ENCODE results near the gene TNPO2.
A peak's percentile ranks its signal among the peaks of the same experiment; 100 is the strongest.

Gene TNPO2

DNA sequence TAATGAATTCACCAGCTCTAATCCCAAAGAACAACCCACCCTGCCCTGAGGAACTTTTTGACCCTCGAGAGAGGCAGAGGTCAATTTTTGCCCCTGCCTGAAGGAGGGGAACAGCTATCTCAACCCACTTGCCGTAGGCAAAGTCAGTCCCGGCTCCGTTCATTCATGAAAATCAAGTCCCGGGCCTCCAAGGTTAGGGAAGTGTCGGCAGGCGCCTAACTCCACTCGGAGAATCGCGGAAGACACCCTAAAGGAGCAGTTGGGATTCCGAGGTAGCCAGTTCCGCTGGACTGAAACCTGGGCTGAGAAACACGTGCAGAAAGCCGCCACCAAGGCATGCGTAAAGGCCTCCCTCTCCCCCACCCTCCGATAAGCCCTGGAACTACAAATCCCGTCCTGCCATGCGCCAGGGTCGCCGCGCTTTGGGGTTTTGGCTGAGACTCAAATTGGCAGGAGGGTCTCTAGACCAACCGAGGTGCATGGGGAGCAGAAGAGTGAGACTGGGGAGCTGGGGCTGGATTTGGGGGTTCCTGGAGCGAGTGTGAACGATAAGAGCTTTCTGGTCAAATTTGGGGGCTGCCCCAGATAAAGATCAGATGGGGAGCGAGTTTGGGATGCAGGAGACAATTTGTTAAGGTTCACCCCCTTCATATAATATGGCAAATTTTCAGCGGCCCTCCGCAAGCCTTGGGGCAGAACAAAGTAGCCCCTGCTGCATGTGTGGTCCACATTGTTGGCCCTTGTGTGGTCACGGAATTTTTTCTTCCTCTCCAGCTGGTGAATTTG is at the start of gene TNPO2:
TSS of gene TNPO2 (minus strand) at position 292 of the 786 bp plus-strand sequence. CDS start 2,955 bp downstream, outside the sequence.
- Histone ChIP-seq H2AFZ (ENCODE audit: low read depth, low read length) (peak within 1 kb of the TSS; percentile 91), H3K79me2 (ENCODE audit: low read length) (peaks cover 57% of the 10 kb centered on the region)
- TF ChIP-seq, protein P1, sequence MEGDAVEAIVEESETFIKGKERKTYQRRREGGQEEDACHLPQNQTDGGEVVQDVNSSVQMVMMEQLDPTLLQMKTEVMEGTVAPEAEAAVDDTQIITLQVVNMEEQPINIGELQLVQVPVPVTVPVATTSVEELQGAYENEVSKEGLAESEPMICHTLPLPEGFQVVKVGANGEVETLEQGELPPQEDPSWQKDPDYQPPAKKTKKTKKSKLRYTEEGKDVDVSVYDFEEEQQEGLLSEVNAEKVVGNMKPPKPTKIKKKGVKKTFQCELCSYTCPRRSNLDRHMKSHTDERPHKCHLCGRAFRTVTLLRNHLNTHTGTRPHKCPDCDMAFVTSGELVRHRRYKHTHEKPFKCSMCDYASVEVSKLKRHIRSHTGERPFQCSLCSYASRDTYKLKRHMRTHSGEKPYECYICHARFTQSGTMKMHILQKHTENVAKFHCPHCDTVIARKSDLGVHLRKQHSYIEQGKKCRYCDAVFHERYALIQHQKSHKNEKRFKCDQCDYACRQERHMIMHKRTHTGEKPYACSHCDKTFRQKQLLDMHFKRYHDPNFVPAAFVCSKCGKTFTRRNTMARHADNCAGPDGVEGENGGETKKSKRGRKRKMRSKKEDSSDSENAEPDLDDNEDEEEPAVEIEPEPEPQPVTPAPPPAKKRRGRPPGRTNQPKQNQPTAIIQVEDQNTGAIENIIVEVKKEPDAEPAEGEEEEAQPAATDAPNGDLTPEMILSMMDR (IDR thresholded peaks at IDR 0.05; ENCODE audit: low read depth, low read length) = no peak
- no peak for TF ChIP-seq EZH2phosphoT487 (IDR thresholded peaks at IDR 0.05; ENCODE audit: low read depth)

DNA sequence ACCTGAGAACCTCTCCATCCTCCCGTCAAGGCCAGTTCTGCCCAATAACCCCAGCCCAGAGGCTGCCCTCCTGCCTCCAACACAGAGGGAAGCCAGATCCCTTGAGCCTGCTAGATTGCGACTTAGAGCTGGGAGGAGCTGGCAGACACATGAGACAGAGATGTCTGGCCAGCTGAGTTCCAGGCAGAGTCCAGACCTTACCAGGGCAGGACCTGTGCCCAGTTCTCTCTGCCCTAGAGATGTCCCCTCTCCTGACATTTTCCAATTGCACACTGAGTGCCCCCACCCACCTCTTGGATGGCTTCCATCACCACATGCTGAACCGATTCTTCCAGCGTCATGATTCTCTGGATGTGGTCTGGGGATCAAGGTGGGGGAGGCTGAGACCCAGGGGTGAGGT is 48.6 kb upstream of the TNPO2 start:
- Histone ChIP-seq H3K36me3 (replicated peaks; ENCODE audit: low read depth, low read length) (peaks cover 3% of the 10 kb centered on the region), H3K27me3 (ENCODE audit: low read depth, low read length) (no peaks in the 10 kb centered on the region), H3K9me3 (ENCODE audit: insufficient read depth, low read length) (no peaks in the 10 kb centered on the region), H3K4me3 (ENCODE audit: low read length) (no peak overlapping the region), H3K9ac (ENCODE audit: low read length) (no peak overlapping the region), H3K4me1 (ENCODE audit: low read length) (peaks cover 6% of the 10 kb centered on the region; the same call in 1 of the 2 replicates), H3K79me2 (ENCODE audit: low read length) (no peaks in the 10 kb centered on the region), H3K27ac (ENCODE audit: low read length) (no peak overlapping the region), H2AFZ (ENCODE audit: low read depth, low read length) (no peak overlapping the region), H4K20me1 (ENCODE audit: insufficient read depth, low read length) (no peaks in the 10 kb centered on the region), H3K4me2 (ENCODE audit: low read length) (no peak overlapping the region)
- TF ChIP-seq, protein P1 (IDR thresholded peaks at IDR 0.05; ENCODE audit: low read depth, low read length) = no peak
- no peak for TF ChIP-seq EZH2phosphoT487 (IDR thresholded peaks at IDR 0.05; ENCODE audit: low read depth)

More for the DNA sequence above, at the start of gene TNPO2:
- peak within 1 kb of the TSS; percentile 92 for H3K4me3 ChIP-seq (ENCODE audit: low read length)
- H3K27me3 ChIP-seq (ENCODE audit: low read depth, low read length) = no peaks in the 10 kb centered on the region
- peak within 1 kb of the TSS; percentile 77 for H3K27ac ChIP-seq (ENCODE audit: low read length)
- no peaks in the 10 kb centered on the region for H3K9me3 ChIP-seq (ENCODE audit: insufficient read depth, low read length)
- H3K4me1 ChIP-seq (ENCODE audit: low read length) = peaks cover 14% of the 10 kb centered on the region
- H3K9ac ChIP-seq (ENCODE audit: low read length) = peak within 1 kb of the TSS; percentile 97
- peaks cover 7% of the 10 kb centered on the region; the same call in 1 of the 2 replicates for H4K20me1 ChIP-seq (ENCODE audit: insufficient read depth, low read length)
- H3K4me2 ChIP-seq (ENCODE audit: low read length) = peak within 1 kb of the TSS; percentile 87
- H3K36me3 ChIP-seq (replicated peaks; ENCODE audit: low read depth, low read length) = peaks cover 25% of the 10 kb centered on the region

DNA sequence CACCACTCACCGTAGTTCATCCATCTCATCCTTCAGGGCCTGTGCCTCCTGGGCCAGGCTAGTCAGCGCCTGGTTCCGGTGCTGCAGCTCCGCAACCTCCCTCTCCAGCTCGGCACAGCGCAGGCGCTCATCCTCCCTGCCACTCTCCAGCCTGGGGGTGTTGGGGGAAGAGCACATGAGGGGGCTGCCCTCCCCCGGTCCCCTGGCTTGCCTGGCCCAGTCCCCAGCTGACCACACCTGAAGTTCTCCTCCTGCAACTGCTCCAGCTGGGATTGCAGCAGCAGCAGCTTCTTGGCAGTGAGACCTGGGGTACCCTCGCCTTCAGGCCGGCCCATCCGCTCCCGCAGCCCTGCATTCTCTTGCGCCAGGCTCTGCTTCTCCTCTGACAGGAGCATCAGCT is 47.2 kb upstream of the TNPO2 start:
- H3K27me3 ChIP-seq (ENCODE audit: low read depth, low read length) = no peaks in the 10 kb centered on the region
- peaks cover 7% of the 10 kb centered on the region; the same call in 1 of the 2 replicates for H3K4me1 ChIP-seq (ENCODE audit: low read length)
- H3K27ac ChIP-seq (ENCODE audit: low read length) = no peak overlapping the region
- H3K4me3 ChIP-seq (ENCODE audit: low read length) = no peak overlapping the region
- TF ChIP-seq EZH2phosphoT487 (IDR thresholded peaks at IDR 0.05; ENCODE audit: low read depth) = no peak
- no peak overlapping the region for H2AFZ ChIP-seq (ENCODE audit: low read depth, low read length)
- no peak overlapping the region for H3K4me2 ChIP-seq (ENCODE audit: low read length)
- no peaks in the 10 kb centered on the region for H3K9me3 ChIP-seq (ENCODE audit: insufficient read depth, low read length)
- H4K20me1 ChIP-seq (ENCODE audit: insufficient read depth, low read length) = no peaks in the 10 kb centered on the region
- H3K36me3 ChIP-seq (replicated peaks; ENCODE audit: low read depth, low read length) = peaks cover 3% of the 10 kb centered on the region
- no peaks in the 10 kb centered on the region for H3K79me2 ChIP-seq (ENCODE audit: low read length)
- no peak overlapping the region for H3K9ac ChIP-seq (ENCODE audit: low read length)

DNA sequence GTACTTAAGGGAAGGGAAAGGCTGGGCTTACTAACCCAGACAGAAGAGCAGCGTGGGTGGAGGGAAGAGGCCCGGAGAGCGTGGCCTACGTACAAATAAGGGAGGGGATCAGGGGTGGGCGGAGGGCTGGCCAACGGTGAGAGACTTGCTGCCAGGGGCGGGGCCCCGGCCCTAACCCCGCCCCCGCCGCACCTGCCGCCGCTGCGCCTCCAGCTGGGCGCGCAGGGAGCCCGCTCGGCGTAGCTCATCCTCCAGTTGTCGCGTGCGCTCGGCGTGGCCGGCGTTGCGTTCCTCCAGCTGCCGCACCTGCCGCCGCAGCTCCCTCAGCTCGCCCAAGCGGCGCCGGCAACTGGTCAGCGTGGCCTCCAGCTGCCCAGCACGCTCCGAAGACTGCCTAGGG is 46.0 kb upstream of the TNPO2 start:
- Histone ChIP-seq H2AFZ (ENCODE audit: low read depth, low read length) (no peak overlapping the region), H3K4me1 (ENCODE audit: low read length) (peaks cover 4% of the 10 kb centered on the region; the same call in 1 of the 2 replicates), H3K9ac (ENCODE audit: low read length) (no peak overlapping the region), H3K4me3 (ENCODE audit: low read length) (no peak overlapping the region), H4K20me1 (ENCODE audit: insufficient read depth, low read length) (no peaks in the 10 kb centered on the region), H3K9me3 (ENCODE audit: insufficient read depth, low read length) (no peaks in the 10 kb centered on the region), H3K27me3 (ENCODE audit: low read depth, low read length) (no peaks in the 10 kb centered on the region), H3K79me2 (ENCODE audit: low read length) (no peaks in the 10 kb centered on the region), H3K27ac (ENCODE audit: low read length) (no peak overlapping the region), H3K36me3 (replicated peaks; ENCODE audit: low read depth, low read length) (peaks cover 3% of the 10 kb centered on the region), H3K4me2 (ENCODE audit: low read length) (no peak overlapping the region)
- no peak for TF ChIP-seq EZH2phosphoT487 (IDR thresholded peaks at IDR 0.05; ENCODE audit: low read depth)

DNA sequence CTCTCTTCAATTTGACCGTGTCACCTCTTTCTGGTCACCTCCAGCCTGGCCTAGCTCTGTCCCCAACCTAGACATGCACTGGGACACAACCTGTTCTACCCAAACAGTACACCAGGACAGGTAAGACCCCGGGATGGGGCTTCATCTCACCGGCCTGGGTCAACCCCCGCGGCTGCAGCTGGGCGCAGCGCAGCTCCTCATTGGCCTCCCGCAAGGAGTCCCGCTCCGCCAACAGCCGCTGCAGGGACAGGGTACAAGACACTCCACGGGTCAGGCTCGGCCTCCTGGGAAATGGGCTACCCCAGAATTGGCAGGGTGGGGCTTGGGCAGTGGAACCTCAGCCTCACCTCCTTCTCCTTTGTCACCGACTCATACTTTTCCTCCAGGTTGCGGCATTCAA is 43.9 kb upstream of the TNPO2 start:
- no peak for TF ChIP-seq EZH2phosphoT487 (IDR thresholded peaks at IDR 0.05; ENCODE audit: low read depth)
- TF ChIP-seq, protein P1 (IDR thresholded peaks at IDR 0.05; ENCODE audit: low read depth, low read length) = no peak
- no peaks in the 10 kb centered on the region for H3K9me3 ChIP-seq (ENCODE audit: insufficient read depth, low read length)

More for the DNA sequence above, 43.9 kb upstream of the TNPO2 start:
- no peaks in the 10 kb centered on the region for H4K20me1 ChIP-seq (ENCODE audit: insufficient read depth, low read length)
- H3K27me3 ChIP-seq (ENCODE audit: low read depth, low read length) = no peaks in the 10 kb centered on the region
- H3K4me1 ChIP-seq (ENCODE audit: low read length) = peaks cover 3% of the 10 kb centered on the region; the same call in 1 of the 2 replicates
- no peak overlapping the region for H3K4me2 ChIP-seq (ENCODE audit: low read length)
- no peak overlapping the region for H2AFZ ChIP-seq (ENCODE audit: low read depth, low read length)
- H3K36me3 ChIP-seq (replicated peaks; ENCODE audit: low read depth, low read length) = peaks cover 7% of the 10 kb centered on the region
- no peak overlapping the region for H3K9ac ChIP-seq (ENCODE audit: low read length)
- H3K27ac ChIP-seq (ENCODE audit: low read length) = no peak overlapping the region
- H3K4me3 ChIP-seq (ENCODE audit: low read length) = no peak overlapping the region
- no peaks in the 10 kb centered on the region for H3K79me2 ChIP-seq (ENCODE audit: low read length)

Data from OCI-LY3 (cell line).